ENCODE measurements around the gene GJC2.
"Not testable (repeated sequence)": the region's sequence is repeated elsewhere in the genome, so short reads cannot be mapped to it uniquely, and the experiment has no call there.

The GJC2 gene

DNA sequence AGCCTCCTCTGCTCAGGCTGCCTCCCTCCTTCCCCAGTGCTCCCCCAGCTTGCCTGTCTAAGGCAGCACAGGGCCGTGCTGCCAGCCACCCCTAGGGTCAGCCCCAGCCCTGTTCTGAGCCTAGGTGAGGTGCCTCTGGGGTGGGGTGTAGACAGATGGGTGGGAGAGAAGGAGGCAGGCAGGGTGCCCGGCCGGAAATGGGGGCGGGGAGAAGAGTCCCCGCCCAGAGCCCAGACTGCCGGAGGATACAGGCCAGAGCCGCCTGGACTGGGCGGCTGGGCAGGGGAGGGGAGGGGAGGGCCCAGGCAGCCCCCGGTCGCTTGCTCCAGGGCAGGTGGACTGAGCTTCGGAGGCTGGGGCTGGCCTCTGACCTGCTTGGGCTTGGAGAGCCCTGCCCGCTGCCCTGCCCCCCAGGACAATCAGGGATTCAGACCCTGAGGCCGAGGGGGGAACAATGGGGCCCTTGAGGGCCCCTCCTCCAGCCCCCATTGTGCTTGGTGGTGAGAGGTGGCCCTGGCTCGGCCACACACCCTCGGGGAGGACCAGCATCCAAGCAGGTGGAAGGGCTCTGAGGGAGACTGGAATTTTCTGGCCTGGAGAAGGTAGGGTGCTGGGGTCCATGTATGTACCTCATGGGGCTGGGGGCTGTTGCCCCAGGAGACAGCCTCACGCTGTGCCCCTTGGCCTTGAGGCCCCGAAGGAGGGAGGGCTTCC lies at the start of gene GJC2:
GJC2 (plus strand) TSS at position 525 of the 714 bp plus-strand sequence. CDS start 7,829 bp downstream, outside the sequence.
- FAIRE-seq (no peak), DNase-seq (ENCODE audit: low spot score) (no peak)

DNA sequence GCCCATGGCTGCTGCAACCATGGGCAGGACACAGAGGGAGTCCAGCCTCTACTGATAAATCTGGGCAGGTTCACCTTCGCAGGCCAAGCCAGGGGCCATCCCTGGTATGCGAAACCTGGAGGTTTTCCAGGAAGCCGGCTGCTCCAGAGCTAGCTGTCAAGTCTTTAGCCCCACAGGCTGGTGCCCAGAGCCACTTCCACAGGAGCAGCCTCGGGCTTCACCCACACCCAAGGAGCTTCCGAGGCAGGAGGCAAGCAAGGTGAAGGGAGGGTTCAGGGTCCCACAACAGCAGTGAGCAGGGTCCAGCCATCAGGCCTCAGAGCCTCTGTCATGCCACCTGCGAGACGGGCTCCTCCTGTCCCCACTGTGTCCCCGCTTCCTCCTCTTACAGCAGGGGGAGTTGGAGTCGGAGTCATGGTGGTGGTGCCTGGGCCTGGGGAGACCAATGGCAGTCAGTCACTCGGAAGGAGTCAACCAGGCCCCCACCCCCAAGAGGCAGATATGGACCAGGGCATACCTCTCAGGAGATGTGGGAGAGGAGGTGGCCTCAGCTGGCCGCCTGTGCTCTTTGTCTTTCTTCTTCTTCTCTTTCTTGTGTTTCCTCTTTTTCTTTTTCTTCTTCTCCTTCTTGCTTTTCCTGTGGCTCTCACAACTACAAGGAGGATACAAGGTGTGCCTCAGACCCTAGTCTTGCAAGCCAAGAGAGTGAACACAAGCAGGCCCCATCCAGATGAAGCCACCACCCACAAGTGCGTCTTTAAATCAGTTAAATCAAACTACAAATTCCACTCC lies 48.7 kb upstream of the GJC2 start:
- DNase-seq (ENCODE audit: low spot score), result no peak
- FAIRE-seq, result no peak

DNA sequence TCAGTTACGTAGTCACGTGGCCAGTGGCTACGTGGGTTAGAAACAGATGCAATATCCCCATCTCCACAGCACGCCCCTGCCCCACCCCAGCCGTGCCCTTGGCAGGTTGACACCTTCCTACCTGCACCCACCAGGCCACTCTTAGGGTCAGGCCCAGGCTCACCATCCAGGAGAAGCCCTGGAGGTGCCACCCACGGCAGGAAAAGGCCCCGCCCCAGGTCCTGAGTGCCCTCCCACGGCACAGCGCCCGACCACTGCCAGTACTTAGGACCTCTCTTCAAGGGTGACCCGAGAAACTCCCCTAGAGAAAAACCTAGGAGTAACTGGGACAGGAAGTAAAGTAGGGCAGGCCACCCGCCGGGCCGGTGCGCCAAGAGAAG lies 48.1 kb upstream of the GJC2 start:
- FAIRE-seq (no peak), DNase-seq (ENCODE audit: low spot score) (no peak)

DNA sequence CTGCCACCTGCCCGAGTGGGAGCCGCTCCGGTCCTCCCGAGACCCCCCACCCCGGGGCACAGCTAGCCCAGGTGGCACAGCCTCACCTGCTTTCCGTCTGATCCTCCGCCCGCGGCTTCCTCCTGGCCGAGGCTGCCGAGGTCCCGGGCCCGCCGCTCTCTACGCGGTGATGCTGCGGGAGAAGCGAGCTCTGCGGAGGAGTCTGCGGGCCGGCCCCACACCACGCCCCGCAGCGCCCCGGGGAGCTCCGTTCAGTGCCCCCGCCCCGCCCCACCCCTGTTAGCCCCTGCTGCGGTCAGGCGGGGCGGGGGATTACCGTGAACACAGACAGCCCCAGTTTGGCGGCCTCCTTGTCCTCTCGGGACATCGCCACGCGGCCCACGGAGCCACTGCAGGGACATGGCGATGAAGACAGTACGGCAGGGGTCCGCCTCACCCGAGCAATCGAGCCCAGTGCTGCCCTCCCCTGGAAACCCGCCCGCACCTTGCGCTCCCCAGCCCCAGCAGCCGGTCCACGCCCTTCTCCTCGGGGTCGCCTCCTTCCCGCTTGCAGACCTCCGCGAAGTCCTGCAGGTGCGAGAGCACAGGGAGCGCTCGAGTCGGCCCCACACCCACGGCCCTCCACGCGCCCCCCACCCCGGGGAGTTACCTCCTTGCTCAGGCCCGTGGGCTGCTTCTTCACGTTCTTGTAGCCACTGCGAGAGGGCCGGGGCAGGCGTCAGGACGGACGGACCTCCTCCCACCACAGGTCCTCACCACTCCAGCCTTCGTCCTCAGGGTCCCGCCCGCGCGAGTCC lies 47.5 kb upstream of the GJC2 start:
- no peak for FAIRE-seq
- no peak for DNase-seq (ENCODE audit: low spot score)

DNA sequence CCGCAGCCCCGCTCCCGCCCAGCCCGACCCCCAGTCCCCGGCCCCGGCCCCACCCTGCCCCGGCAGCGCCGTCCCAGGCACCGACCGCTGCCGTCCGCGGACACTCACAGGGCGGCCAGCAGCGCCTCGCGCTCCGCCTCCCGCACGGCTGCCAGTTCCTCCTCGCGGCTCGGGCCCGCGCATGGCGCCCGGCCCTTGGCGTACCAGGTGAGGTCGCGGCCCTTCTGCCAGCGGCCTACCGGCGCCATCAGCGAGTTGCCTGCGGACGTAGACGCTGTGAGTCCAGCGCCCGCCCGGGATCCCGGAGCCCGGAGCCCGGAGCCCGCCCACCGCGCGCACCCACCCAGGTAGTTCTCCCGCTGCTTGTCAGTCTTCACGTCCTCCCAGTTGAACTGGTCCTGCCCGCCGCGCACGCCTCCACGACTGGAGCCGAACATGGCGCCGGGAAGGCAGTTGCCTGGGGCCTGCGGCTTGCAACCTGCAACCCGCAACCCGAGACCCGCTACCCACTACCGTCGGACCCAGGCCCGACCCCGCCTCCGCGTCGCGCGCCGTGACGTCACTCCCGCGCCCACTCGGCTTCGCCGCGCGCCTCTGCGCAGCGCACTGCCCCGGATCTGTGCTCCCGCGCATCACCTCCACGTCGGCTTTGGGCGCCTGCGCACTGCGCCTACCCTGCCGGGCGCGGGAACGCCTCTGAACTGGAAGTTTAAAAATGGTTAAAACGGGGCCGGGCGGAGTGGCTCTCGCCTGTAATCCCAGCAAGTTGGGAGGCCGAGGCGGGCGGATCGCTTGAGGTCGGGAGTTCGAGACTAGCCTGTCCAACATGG lies 46.7 kb upstream of the GJC2 start, which contains the start of gene C1orf35:
C1orf35 (minus strand) TSS at position 535 of the 830 bp plus-strand sequence; CDS start at position 437, 98 bp downstream.
- FAIRE-seq (no peak), DNase-seq (ENCODE audit: low spot score) (peak; percentile 79)

DNA sequence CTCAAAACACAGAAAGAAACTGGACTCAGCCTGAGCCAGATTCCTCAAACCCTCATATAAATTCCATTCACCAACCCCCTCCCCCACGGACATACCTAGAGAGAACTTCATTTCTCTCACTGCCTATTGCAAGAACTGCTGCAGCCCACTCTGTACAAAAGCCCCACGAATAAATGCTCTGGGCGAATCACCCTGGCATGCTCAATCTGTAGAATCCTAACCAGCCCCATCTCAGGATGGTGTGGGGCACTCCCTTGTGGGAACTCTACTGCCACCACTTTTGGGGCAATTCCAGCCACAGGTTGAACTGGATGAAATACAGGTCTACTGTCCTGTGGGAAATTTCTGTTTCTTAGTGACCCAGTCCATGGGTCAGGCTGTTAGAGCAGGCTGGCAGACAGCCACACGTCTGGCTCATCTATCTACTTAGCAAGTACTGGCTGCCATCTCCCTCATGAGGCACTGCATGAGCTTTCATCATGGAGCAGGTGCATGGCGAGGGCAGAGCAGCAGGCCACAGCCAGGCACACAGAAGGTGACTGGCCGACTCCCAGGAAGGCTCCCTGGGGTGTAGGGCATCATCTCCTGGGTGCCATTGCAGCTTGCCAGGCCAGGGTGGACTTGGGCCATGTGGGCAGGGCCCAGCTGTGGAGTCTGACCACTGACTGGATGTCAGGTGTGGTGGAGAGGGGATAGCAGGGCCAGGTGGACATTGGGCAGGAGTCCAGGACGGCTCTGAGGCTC lies 45.0 kb upstream of the GJC2 start:
- DNase-seq (ENCODE audit: low spot score), result no peak
- FAIRE-seq, result no peak

GRCh38 chr1:228105270-228105995 lies 44.3 kb upstream of the GJC2 start:
- FAIRE-seq (no peak), DNase-seq (ENCODE audit: low spot score) (no peak)

DNA sequence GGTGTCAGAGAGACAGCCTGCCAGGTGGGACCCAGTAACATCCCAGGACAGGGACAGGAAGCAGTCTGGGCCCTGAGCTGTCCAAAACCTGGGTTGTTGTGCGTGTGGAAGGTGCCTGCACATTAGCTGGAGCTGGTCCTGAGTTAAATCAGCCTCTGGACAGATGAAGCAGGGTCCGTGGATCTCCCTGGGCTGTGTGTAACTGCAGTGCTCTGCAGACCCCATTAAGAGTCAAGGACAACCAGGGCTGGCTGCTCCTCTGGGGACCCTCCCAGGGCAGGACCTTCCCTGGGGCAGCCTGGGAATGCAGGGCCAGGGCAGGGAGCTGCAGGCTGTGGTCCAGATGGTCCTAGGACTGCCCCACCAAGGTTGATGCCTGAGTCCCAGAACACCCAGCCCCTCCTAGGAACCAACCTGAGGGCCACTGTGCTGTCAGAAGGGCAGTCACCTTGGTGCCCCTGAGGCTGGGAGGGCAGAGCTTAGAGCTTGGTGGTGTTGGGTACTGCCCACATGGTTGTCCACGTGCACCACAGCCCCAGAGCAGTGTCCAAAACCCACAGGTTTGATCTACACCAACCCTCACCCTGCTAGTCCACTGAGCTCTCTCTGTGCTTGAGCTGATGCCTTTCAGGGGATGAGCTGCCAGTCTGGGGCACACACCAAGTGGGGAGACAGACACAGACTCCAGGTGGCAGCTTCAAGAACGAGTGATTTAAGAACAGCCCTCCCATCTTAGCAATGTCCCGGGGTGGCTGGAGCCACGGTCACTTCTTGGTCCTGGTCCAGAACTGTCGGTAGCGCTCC lies 43.5 kb upstream of the GJC2 start:
- DNase-seq (ENCODE audit: low spot score) (no peak), FAIRE-seq (no peak)

GRCh38 chr1:228106800-228107054 lies 43.0 kb upstream of the GJC2 start:
- DNase-seq (ENCODE audit: low spot score), result no peak
- no peak for FAIRE-seq

DNA sequence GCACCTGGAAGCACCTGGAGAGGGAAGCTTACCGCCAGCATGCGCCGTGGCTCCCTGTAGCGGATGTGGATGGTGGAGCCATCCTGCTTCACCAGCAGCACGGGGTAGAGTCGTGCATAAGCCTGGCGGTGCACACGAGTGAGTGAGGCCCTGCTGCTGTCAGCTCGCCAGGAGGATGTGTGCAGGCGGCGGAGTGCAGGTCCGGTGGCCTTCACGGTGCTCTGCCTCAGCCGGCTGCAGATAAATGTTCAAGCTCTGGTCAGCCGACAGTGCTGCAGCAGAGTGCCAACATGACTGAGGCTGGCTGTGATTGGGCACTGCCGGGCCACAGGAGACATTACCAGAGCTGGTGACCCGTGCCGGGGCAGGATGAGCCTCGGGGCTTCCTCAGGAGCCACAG lies 42.1 kb upstream of the GJC2 start:
- DNase-seq (ENCODE audit: low spot score) (no peak), FAIRE-seq (no peak)

DNA sequence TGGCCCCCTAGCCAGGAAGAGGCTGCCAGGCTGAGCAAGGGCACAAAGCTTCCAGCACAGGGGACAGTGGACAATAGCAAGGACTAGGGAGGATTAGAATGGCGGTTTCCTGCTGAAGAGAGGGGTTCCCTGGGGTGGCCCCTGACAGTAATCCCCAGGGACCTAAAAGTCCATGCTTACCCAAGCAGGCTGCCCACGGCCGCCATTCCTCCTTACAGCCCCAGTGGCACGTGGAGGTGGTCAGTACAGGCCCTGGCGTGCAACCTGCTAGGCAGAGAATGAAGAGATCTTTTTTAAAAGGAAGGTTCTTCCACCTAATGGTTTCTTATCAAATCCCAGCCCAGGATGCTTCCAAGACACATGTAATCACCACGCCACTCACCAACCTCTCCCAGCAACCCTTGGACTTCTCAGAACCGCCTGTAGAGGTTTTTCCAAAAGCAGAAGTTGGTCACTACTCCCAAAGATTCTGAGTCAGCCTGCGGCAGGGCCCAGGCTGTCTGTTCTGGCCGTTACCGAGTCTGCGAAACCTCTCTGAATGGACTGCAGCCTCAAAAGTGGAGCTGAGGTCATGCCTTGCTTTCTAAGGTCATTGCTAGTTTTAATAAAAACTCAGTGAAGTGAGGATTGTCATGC lies 41.6 kb upstream of the GJC2 start:
- no peak for DNase-seq (ENCODE audit: low spot score)
- FAIRE-seq, result no peak

GRCh38 chr1:228108742-228109072 lies 41.0 kb upstream of the GJC2 start:
- DNase-seq (ENCODE audit: low spot score) (no peak), FAIRE-seq (no peak)

- DNase-seq (ENCODE audit: low spot score) (peak; percentile 91), FAIRE-seq (peak; percentile 71)
Measured at GRCh38 chr1:228109073-228109961, 40.4 kb upstream of the GJC2 start, which contains the start of gene MRPL55. TSS of gene MRPL55 (minus strand) at chr1:228109299. CDS start at chr1:228108260, 1,039 bp downstream.

DNA sequence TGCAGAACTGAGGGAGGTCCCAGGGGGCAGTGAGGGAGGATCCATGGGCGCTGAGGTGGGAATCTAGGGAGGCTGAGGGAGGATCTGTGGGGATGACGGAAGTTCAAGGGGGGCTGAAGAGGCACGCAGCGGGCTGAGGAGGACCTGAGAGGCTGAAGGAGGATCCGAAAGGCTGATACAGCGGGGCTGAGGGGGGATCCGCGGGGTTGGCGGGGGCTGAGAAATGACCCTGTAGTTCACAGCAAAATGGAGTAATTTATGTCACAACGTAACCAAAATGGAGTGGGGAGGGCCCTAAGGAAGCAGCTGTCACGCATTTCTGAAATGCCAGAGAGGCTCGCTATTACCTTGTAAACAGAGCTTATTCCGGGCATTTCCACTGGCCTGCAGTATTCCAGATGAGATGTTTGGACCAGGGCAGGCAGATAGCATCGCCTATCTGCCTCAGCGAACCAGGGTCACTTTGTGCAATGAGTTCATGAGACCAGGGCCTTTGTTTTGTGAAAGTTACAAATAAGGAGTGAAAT lies 39.7 kb upstream of the GJC2 start:
- FAIRE-seq, result no peak
- no peak for DNase-seq (ENCODE audit: low spot score)

GRCh38 chr1:228110556-228110955 lies 39.2 kb upstream of the GJC2 start:
- no peak for FAIRE-seq
- no peak for DNase-seq (ENCODE audit: low spot score)

- not testable (repeated sequence) for DNase-seq (ENCODE audit: low spot score); FAIRE-seq
Measured at GRCh38 chr1:228111315-228111714, 38.4 kb upstream of the GJC2 start.

GRCh38 chr1:228112167-228112566 lies 37.6 kb upstream of the GJC2 start:
- DNase-seq (ENCODE audit: low spot score) (no peak), FAIRE-seq (no peak)
